NCI-H2107 treated with DMSO at 0.1 percent for 48 hours (cell line): ENCODE results near the gene HTR4.
"Not testable (repeated sequence)": the region's sequence is repeated elsewhere in the genome, so short reads cannot be mapped to it uniquely, and the experiment has no call there.

Source experiments
- DNase-seq: peaks from one replicate; lab custom pipeline; 2025; ENCODE audit not compliant: unreplicated experiment; lab: John Stamatoyannopoulos, UW

The HTR4 gene

DNA sequence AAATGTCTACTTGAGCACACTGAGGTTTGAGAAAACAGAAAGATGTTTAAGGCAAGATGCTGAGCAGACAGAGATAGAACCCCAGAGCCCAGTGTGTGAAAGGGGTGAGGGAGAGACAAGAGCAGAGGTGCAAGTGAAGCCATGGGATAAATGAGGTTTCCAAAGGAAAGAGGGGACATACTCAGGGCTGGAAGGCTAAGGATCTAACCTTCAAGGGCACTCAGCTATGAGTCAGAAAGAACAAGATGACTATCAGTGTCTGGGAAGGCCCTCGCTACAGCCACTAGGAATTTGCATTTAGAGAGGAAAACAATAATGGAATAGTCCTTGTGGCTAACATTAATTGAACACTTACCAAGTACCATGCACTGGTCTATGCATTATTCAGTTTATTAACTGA, 113.7 kb downstream of the HTR4 start:
- no peak for DNase-seq

DNA sequence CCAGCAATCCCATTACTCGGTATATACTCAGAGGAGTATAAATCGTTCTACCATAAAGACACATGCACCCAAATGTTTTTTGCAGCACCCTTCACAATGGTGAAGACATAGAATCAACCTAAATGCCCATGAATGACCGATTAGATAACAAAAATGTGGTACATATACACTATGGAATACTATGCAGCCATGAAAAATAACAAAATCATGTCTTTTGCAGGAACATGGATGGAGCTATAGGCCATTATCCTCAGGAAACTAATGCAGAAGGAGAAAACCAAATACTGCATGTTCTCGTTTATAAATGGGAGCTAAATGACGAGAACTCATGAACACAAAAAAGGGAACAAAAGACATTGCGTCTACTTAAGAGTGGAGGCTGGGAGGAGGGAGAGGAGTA, 114.5 kb downstream of the HTR4 start:
- DNase-seq = no peak

DNA sequence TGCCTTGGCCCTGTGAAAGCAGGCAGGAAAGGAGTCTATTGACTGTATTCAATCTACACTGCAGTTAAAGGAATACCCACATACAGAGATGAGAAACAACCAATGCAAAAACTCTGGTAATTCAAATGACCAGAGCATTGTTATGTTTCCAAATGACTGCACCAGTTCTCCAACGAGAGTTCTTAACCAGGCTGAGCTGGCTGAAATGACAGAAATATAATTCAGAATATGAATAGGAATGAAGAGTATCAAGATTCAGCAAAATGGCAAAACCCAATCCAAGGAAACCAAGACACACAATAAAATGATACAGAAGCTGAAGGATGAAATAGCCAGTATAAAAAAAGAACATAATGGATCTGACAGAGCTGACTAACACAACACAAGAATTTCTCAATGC, 119.1 kb downstream of the HTR4 start:
- no peak for DNase-seq

DNA sequence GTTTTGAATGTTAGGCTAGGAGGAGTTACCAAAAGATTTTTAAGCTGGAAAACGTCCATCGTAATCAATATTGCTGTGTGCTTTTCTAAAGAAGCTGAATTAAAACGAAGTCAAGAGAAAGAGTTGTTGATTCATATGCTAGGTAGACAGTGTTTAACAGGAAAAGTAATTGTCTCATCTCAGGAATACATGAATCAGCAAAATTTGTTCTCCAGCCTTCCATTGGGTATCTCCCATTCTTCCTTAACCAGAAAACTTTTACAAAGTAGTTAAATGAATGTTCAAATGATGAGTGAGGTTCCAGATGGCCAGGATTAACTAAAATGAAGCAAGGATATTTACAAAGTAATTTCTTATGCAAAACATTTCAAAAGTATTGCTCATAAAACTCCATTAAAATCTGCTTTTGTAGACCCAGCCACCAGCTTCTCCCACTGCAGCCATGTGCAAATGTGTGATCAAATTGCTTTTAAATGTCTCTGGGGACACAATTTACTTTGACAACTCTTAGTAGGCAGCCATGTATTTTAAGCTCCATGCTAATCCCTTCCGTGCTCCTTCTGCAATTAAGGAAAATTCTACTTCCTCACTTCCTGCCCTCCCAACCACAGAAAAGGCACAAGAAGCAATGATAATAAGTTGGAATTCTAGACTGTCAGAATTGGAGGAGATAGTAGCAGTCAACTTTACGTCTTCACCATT, 121.2 kb downstream of the HTR4 start:
- DNase-seq = no peak

DNA sequence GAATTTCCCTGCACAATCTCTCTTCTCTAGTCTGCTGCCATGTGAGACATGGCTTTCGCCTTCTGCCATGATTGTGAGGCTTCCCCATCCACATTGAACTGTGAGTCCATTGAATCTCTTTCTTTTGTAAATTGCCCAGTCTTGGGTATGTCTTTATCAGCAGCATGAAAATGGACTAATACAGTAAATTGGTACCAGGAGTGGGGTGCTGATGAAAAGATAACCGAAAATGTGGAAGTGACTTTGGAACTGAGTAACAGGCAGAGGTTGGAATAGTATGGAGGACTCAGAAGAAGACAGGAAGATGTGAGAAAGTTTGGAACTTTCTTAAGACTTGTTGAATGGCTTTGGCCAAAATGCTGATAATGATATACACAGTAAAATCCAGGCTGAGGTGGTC, 124.9 kb downstream of the HTR4 start:
- DNase-seq = not testable (repeated sequence)

DNA sequence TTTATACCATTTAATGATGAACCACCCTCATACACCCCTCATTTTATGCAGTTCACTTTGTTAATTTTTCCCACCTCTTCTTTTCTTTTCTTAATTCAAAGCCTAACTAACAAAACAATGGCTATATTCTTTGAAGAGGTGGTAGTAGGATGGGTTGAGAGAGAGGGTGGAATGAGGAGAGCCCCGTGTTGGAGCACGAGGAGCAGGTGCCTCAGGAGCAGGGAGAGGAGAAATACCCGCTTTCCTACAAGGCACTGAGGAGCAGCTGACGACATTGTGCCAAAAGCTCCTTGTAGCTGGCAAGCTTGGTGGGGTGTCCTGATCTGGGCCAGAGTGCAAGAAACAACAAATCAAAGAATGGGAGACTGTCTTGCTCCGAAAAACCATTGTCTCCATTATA, 129.6 kb downstream of the HTR4 start:
- DNase-seq = no peak

DNA sequence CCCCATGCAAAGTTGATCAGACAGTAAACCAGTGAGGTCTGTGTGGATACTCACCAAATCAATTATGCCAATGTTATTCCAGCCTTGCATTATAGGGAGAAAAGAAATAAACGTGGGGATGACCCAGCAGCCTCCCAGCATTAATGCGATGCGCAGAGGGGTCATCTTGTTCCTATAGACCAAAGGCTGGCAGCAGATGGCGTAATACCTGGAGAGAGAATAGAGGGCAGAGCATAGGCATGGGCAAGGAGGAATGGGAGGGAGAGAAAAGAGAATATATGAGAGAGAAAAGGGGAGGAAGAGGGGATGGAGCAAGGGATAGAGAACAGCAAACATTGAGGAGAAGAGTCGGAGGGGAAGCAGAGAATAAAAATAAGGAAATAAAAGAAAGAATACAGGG, 131.2 kb downstream of the HTR4 start:
- no peak for DNase-seq

DNA sequence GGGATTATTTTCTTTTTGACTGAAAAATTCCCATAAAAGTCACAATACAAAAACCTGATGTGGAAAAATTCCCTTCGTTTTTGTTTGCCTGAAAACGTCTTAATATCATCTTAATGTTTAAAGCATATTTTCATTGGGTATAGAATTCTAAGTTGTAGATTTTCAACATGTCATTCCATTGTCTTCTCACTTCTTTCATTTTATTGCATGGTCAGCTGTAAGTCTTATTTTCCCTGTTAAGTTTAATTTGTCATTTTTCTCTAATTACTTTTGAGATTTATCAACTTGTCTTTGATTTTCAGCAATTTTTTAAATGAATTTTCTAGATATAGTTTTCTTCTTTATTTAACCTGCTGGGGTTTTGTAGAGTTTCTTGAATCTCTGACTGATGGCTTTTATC, 138.9 kb downstream of the HTR4 start:
- no peak for DNase-seq

DNA sequence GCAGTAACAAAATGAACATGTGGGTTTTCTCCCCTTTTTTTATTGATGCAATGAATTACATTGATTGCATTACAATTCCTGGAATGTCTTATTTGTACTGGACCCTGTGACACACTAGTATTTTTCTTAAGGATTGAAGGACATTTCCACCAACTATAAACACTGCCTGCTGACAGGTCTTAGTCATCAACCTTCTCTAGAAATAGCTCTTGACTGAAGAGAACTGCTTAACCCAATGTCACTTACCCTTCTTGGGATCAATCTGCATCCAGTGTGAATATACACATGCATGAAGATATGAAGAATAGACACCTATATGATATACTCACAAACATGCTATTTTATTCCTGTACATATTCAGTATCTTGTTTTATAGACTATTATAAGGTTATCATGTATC, 140.0 kb downstream of the HTR4 start:
- no peak for DNase-seq

DNA sequence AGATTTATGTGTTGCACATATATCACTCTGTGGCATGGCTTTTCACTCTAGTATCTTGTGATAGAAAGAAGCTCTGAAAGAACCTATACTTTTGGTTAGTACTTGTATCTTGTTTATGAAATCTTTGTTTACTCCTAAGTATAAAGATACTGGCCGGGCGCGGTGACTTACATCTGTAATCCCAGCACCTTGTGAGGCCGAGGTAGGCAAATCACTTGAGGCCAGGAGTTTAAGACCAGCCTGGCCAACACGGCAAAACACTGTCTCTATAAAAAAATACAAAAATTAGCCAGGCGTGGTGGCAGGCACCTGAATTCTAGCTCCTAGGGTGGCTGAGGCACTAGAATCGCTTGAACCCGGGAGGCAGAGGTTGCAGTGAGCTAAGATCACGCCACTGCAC, 141.8 kb downstream of the HTR4 start:
- DNase-seq = no peak

DNA sequence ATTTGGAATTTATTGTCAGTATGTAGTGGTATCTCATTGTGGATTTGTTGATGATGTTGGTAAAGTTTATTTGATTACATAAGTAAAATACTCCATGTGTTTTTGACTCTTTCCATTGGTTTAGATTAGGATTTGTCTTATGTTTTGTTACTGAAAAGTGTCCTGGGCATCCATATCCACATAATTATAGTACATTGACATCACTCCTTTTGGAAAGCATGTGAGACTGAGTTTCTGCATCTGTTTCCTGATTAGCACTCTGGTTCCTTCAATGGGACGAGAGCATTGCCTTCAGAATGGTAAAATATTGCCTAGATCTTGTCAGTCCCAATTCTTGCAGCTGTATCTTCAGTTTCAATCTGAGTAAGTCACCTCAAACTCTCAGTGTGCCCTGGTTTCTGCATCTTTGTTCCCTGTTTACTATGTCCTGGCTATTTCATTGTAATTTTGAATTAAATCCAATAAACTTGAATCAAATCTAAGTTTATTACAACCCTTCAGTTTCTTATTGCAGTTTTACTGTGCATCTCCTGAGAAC, 142.4 kb downstream of the HTR4 start:
- DNase-seq = no peak

DNA sequence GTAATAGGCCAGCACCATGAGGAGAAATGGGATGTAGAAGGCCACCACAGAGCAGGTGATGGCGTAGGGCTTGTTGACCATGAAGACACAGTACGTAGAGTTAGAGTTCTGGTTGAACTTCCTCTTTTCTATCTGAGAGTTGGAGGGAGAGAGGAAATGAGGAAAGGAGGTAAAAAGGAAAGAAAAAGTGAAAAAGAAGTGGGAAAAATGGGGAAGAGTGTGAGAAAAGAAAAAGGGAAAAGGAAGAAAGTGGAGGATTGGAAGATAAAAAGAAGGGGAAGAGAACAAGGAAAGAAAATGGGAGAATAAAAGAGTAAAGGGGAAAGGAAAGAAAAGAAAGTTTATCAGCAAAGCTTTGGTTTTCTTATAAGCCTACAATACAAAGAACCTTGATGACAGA, 144.4 kb downstream of the HTR4 start:
- DNase-seq = no peak

DNA sequence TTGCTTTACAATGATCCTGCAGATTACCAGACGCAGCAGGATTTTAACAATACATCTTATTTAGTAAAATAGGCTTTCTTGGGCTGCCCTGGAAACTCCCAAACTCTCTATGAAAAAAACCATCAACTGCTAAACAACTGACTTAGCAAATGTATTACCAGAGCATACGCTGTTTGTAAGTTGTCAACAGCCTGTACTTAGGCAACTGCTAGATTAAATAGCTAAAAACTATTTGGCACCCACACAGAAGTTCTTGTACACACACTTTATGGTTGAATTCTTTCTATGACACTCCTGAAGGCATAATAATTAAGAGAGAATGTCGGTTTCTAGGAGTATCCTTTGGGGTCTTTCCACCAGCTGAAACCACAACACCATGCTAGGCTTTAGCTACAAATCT, 146.7 kb downstream of the HTR4 start:
- no peak for DNase-seq

DNA sequence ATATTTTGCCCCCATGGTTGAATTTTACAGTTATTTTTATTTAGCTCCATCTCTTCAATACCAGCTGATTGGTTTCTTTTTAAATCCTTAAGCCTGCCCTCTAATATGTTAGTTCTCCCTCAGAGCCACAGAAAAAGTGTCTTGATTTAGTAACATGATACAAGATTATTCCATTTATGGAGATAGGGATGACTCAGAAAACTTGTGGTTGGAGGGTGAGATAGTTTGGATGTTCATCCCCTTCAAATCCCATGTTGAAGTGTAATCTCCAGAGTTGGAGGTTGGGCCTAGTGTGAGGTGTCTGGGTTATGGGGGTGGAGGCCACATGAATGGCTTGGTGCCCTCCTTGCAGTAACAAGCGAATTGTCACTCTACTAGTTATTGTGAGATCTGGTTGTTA, 154.9 kb downstream of the HTR4 start:
- DNase-seq = no peak

DNA sequence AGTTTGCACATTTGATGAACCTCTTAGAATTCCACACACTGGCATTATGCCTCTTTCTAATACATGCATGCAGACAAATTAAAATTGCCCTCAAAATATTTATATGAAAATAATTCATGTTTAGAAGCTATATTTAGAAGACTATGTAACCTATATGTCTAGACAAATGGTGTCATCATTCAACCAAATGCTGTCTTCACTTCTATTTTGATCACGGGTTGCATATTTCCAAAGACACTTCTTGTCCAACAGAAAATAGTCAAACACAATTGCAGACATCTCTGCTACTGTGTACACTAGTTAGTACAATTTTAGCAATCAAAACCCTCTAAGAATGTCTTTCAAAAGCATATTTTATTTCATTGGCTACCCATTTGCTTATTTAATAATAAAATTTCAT, 156.6 kb downstream of the HTR4 start:
- no peak for DNase-seq

DNA sequence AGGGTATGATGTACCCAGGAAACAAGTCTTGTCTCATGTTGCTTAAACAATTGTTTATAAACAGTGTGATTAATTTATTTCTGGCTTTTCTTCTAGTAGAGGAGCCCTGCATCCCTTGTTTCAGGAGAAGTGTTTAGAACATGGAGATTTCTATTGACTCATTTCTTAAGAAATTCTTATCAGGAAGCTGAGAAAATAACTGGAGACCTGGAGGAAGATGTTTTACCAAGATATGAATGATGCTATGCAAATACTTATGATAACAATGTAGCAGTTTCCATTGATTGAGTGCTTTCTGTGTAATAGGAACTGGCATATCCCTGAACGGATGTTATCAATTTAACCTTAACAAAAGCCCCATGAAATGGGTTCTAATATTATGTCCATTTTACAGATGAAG, 162.0 kb downstream of the HTR4 start:
- DNase-seq = no peak

DNA sequence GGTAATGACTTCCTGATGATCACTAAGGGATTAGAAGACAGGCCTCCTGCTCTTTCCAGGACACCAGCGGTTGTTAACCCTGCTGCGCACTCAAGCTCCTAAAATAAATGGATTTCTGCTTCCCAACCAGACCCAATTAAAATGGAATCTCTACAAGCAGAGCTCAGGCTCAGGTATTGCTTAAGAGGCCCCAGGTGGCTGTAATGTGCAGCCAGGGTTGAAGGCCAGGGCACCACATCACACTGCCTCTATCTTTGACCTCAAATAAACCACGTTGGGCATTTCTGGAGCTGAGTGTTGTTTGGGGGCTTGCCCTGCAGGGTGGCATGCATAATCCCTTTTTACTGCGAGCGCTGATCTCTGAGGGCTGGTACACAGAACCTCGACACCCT, 162.5 kb downstream of the HTR4 start:
- DNase-seq = no peak

DNA sequence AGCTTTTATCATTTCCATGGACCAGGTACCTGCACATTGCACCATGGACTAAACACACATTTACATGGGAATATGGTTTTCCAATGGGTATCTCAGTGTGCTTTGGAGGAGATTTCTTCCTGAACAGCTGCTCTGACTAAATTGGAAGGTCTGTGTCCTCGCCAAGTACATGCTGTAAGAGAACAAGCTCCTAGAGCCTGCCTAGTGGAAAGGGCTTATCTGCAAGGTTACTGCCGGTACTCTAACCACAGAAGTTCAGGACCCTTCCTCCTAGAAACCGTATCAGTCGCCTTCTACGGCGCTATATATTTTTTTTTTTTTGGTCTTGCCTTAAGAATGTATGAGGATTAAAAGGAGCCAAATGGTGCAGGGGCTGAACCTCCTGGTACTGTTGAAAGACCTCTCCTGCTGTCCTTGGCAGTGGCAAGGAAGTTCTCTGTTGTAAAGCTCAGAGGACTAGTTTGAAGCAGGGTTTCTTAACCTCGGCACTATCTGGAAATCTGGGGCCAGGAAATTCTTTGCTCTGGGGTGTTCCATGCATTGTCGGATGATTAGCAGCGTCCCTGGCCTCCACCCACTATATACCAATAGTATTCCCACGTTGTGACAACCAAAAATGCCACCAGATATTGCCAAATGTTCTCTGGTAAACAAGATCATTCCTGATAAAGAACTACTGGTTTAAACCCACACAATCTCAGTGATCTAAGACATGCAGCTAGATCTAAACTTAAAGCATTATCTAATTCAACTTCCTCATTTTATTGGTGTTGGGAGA, 163.1 kb downstream of the HTR4 start:
- DNase-seq = no peak

DNA sequence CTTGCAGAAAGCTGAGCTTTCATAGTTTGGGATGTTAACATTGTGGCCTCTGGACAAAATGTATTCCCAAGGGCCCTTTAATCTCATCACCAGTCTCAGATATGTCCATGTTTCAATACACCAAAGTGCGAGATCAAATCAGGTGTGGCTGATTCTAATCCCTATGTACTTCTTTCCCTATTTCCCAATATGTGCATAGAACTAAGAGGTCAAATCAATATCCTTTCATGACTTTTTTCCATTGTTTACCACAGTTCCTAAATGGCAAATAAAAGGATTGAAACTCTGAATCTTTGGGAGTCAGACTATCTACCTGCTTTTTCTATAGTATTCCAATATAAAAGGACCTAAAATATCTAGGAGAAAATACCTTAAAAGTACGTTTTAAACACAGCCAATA, 165.6 kb downstream of the HTR4 start:
- DNase-seq = no peak

DNA sequence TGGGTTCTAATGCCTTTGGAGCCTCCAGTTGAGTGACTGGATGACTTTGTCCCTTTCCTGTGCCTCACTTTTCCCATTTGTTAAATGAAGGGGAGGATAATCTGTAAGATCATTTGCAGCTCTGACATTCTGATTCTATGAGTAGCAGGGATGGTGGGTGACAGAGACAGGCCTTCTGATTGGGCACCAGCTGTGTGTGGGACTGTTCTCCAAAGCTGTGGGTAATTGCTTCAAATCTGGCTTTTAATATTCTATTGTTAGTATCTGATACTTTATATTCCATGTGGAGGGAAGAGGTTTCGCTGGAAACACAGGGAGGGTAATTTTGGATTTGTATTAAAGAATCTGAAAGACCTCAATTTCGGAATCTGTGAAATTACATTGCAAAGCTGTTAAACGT, 167.9 kb downstream of the HTR4 start:
- DNase-seq = no peak

DNA sequence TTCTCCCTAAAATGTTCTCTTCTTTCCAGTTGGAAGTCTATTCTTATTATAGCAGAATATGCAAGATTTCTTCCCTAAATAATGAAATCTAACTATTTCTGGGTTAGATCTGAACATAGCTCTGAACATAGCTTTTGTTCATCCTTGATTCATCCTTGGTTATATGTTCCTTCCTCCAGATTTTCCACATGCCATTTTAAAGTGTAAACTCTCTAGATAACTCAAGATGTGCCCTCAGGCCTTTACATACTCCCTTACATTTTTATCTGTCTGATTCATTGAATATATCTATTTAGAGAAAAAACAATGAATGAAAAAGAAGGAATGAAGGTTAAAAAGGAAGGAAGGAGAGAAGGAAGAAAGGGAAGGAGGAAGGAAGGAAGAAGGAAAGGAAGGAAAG, 169.7 kb downstream of the HTR4 start:
- no peak for DNase-seq

DNA sequence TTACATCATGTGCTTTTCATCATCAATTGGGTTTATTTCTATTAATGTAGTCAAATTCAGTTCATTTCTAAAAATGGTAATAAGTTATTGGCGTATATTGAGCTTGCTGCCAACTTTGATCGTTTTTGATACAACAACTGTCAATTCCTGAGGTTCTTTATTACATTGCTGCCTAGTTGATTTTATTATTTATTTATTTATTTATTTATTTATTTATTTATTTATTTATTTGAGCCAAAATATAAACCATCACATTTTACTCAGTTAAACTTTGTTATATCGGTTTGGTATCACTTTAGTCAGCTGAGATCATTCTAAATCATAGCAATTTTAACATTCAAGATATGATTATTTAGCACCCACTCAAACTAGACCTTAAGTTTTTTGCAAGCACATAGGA, 170.6 kb downstream of the HTR4 start:
- DNase-seq = no peak
